Esophagus (tissue), 2 donors: ENCODE data around the gene SLC52A1. TPM values are rescaled to one million over a fixed set of nuclear protein-coding genes. Genes with fewer than 3 reads are reported as not detected.

Experiments
- H3K27ac ChIP-seq, 2 donors: one replicate each; pipeline ENCODE4 v1.5.1; 2013; ENCODE audit warnings: low read depth in 2 of 2, mild to moderate bottlenecking in 2 of 2, inconsistent platforms in 1 of 2, low read length in 1 of 2, moderate library complexity in 1 of 2
- H3K27me3 ChIP-seq, 2 donors: one replicate each; pipeline ENCODE4 v1.6.1; 2013; ENCODE audit warnings: low read length in 2 of 2, control low read depth in 1 of 2, mild to moderate bottlenecking in 1 of 2; ENCODE audit not compliant: insufficient read depth in 2 of 2, control insufficient read depth in 1 of 2
- H3K36me3 ChIP-seq, 2 donors: one replicate each; pipeline ENCODE4 v1.6.1; 2013; ENCODE audit warnings: low read length in 1 of 2; ENCODE audit not compliant: control insufficient read depth in 2 of 2, insufficient read depth in 2 of 2
- H3K4me1 ChIP-seq, 2 donors: one replicate each; pipeline ENCODE4 v1.6.1; 2013; ENCODE audit warnings: low read length in 1 of 2; ENCODE audit not compliant: control insufficient read depth in 2 of 2, insufficient read depth in 2 of 2
- H3K4me3 ChIP-seq, 2 donors: one replicate each; pipeline ENCODE4 v1.5.1; 2013; ENCODE audit warnings: low read length in 2 of 2, mild to moderate bottlenecking in 2 of 2, low read depth in 1 of 2, moderate library complexity in 1 of 2
- H3K9me3 ChIP-seq, 2 donors: one replicate each; pipeline ENCODE4 v1.6.1; 2013; ENCODE audit warnings: mild to moderate bottlenecking in 2 of 2, low read depth in 1 of 2, low read length in 1 of 2, moderate library complexity in 1 of 2; ENCODE audit not compliant: control insufficient read depth in 2 of 2, insufficient read depth in 1 of 2
- WGBS, 2 donors: extraction: QIAGEN DNeasy Blood & Tissue Kit; methylation state at CpG; one replicate each; pipeline ENCODE4 v1.1.7; 2013; 5-methylcytosine and 5-hydroxymethylcytosine counted together
- polyA plus RNA-seq, 2 donors: library from polyadenylated mRNA; stranded (reverse); fragments of 200-250 nt; gene quantifications; one replicate each; pipeline ENCODE4 v1.2.3, GENCODE V29; 2013
- donor health status: healthy with polysubstance abuse.
- donor health status: Bipolar disorder and iron deficiency.

Gene SLC52A1
- polyA plus RNA-seq, 2 donors: 0.92 to 3.1 TPM

- H3K27me3 ChIP-seq: no peaks in the 10 kb centered on the region
- no peaks in the 10 kb centered on the region for H3K4me1 ChIP-seq
- no peak overlapping the region for H3K27ac ChIP-seq
- H3K4me3 ChIP-seq: no peak overlapping the region
- H3K36me3 ChIP-seq: peaks cover 7 to 53% of the 10 kb centered on the region in 2 donors
- WGBS, 2 donors: 84 to 86% methylated on average over 20 of the region's 20 CpGs
- H3K9me3 ChIP-seq: no peaks in the 10 kb centered on the region
Measured at GRCh38 chr17:5020502-5021023, 14.7 kb downstream of the SLC52A1 start.

GRCh38 chr17:5019475-5019956 lies 15.7 kb downstream of the SLC52A1 start:
- no peak overlapping the region for H3K4me3 ChIP-seq
- no peaks in the 10 kb centered on the region for H3K4me1 ChIP-seq
- H3K27me3 ChIP-seq: no peaks in the 10 kb centered on the region
- H3K36me3 ChIP-seq: peaks cover 7 to 51% of the 10 kb centered on the region in 2 donors
- 33 to 45% methylated on average over 1 of the region's 1 CpG for whole genome bisulfite sequencing, 2 donors
- H3K27ac ChIP-seq: no peak overlapping the region
- no peaks in the 10 kb centered on the region for H3K9me3 ChIP-seq

GRCh38 chr17:5014357-5014756 lies 20.9 kb downstream of the SLC52A1 start:
- H3K4me1 ChIP-seq: no peaks in the 10 kb centered on the region
- H3K36me3 ChIP-seq: peaks cover 5 to 38% of the 10 kb centered on the region in 2 donors
- H3K4me3 ChIP-seq: no peak overlapping the region
- no peaks in the 10 kb centered on the region for H3K9me3 ChIP-seq
- H3K27ac ChIP-seq: no peak overlapping the region
- WGBS, 2 donors: 82 to 83% methylated on average over 4 of the region's 4 CpGs
- H3K27me3 ChIP-seq: no peaks in the 10 kb centered on the region

- Histone ChIP-seq H3K4me1 (no peaks in the 10 kb centered on the region), H3K4me3 (no peak overlapping the region), H3K9me3 (no peaks in the 10 kb centered on the region), H3K36me3 (peaks cover 16 to 48% of the 10 kb centered on the region in 2 donors), H3K27me3 (no peaks in the 10 kb centered on the region), H3K27ac (no peak overlapping the region)
- 74 to 76% methylated on average over 6 of the region's 6 CpGs for WGBS, 2 donors
Measured at GRCh38 chr17:5011928-5012327, 23.3 kb downstream of the SLC52A1 start.

- 92 to 93% methylated on average over 18 of the region's 18 CpGs for WGBS, 2 donors
- Histone ChIP-seq H3K4me3 (no peak overlapping the region), H3K9me3 (no peaks in the 10 kb centered on the region), H3K36me3 (peaks cover 34 to 59% of the 10 kb centered on the region in 2 donors), H3K4me1 (peaks cover 8 to 13% of the 10 kb centered on the region in 2 donors), H3K27me3 (no peaks in the 10 kb centered on the region), H3K27ac (no peak overlapping the region)
Measured at GRCh38 chr17:5003214-5003867, 31.9 kb downstream of the SLC52A1 start.

- 91 to 94% methylated on average over 20 of the region's 20 CpGs for WGBS, 2 donors
- Histone ChIP-seq H3K9me3 (no peaks in the 10 kb centered on the region), H3K36me3 (peaks cover 28 to 49% of the 10 kb centered on the region in 2 donors), H3K27me3 (no peaks in the 10 kb centered on the region), H3K4me1 (peaks cover 8 to 13% of the 10 kb centered on the region in 2 donors), H3K4me3 (no peak overlapping the region), H3K27ac (no peak overlapping the region)
Measured at GRCh38 chr17:5002121-5002788, 33.0 kb downstream of the SLC52A1 start.

- H3K4me1 ChIP-seq: peaks cover 14 to 18% of the 10 kb centered on the region in 2 donors
- peak overlapping the region; percentile 6 to 84 for H3K4me3 ChIP-seq
- WGBS, 2 donors: 60 to 70% methylated on average over 11 of the region's 11 CpGs
- no peaks in the 10 kb centered on the region for H3K9me3 ChIP-seq
- peak overlapping the region in 1 of 2 donors; percentile 8 for H3K27ac ChIP-seq
- no peaks in the 10 kb centered on the region for H3K27me3 ChIP-seq
- H3K36me3 ChIP-seq: peaks cover 22 to 43% of the 10 kb centered on the region in 2 donors
Measured at GRCh38 chr17:5000237-5000639, 35.0 kb downstream of the SLC52A1 start.

- Histone ChIP-seq H3K27ac (peak overlapping the region; percentile 4 to 97), H3K27me3 (no peaks in the 10 kb centered on the region), H3K36me3 (peaks cover 18 to 36% of the 10 kb centered on the region in 2 donors), H3K4me3 (peak overlapping the region; percentile 84 to 86), H3K9me3 (no peaks in the 10 kb centered on the region), H3K4me1 (peaks cover 14 to 18% of the 10 kb centered on the region in 2 donors)
- WGBS, 2 donors: 56 to 73% methylated on average over 12 of the region's 12 CpGs
Measured at GRCh38 chr17:4999430-5000093, 35.7 kb downstream of the SLC52A1 start.

- H3K4me3 ChIP-seq: peak overlapping the region; percentile 84 to 86
Measured at GRCh38 chr17:4998732-4999429, 36.3 kb downstream of the SLC52A1 start.

More at GRCh38 chr17:4998732-4999429, 36.3 kb downstream of the SLC52A1 start:
- Histone ChIP-seq H3K27ac (peak overlapping the region; percentile 4 to 97), H3K36me3 (peaks cover 11 to 29% of the 10 kb centered on the region in 2 donors), H3K27me3 (no peaks in the 10 kb centered on the region), H3K9me3 (no peaks in the 10 kb centered on the region), H3K4me1 (peaks cover 14 to 18% of the 10 kb centered on the region in 2 donors)
- 11 to 19% methylated on average over 14 of the region's 14 CpGs for whole genome bisulfite sequencing, 2 donors
